HepG2 (cell line): ENCODE data around the gene RETREG2. TPM values are rescaled to one million over a fixed set of nuclear protein-coding genes. Genes with fewer than 3 reads are reported as not detected.

Source experiments
- AKAP8 ChIP-seq: sonication (generic); formaldehyde crosslinking; IDR thresholded peaks from 2 replicates; pipeline ENCODE4 v1.5.1; 2020; ENCODE audit warnings: mild to moderate bottlenecking, missing genetic modification reagents
- CENPX ChIP-seq: sonication (generic); formaldehyde crosslinking; IDR thresholded peaks from 2 replicates; pipeline ENCODE4 v1.9.0; 2021; ENCODE audit warnings: mild to moderate bottlenecking, missing genetic modification reagents, moderate library complexity
- EEA1 ChIP-seq: sonication (generic); formaldehyde crosslinking; IDR thresholded peaks from 2 replicates; pipeline ENCODE4 v1.5.1; 2020; ENCODE audit warnings: mild to moderate bottlenecking, missing genetic modification reagents, borderline replicate concordance
- HDAC1 ChIP-seq: sonication (generic); formaldehyde crosslinking; IDR thresholded peaks from 2 replicates; pipeline ENCODE4 v1.5.1; 2020; ENCODE audit warnings: mild to moderate bottlenecking, missing genetic modification reagents
- KLF6 ChIP-seq: IDR thresholded peaks from 2 replicates; pipeline ENCODE4 v1.8.0; 2016; ENCODE audit warnings: missing biosample characterization, missing genetic modification reagents
- NKX3-1 ChIP-seq: sonication (generic); formaldehyde crosslinking; IDR thresholded peaks from 2 replicates; pipeline ENCODE4 v1.5.0; 2020; ENCODE audit warnings: missing genetic modification reagents
- TBX2 ChIP-seq: sonication (generic); formaldehyde crosslinking; IDR thresholded peaks from 2 replicates; pipeline ENCODE4 v1.5.0; 2020; ENCODE audit warnings: missing genetic modification reagents, mild to moderate bottlenecking, borderline replicate concordance
- ZBTB7A ChIP-seq: sonication (generic); formaldehyde crosslinking; IDR thresholded peaks from 2 replicates; pipeline ENCODE4 v1.8.0; 2022; ENCODE audit warnings: mild to moderate bottlenecking, missing genetic modification reagents
- ZNF431 ChIP-seq: sonication (generic); formaldehyde crosslinking; IDR thresholded peaks from 2 replicates; pipeline ENCODE4 v1.9.0; 2022; ENCODE audit warnings: missing genetic modification reagents, low read depth, mild to moderate bottlenecking, borderline replicate concordance
- ZNF616 ChIP-seq: sonication (generic); formaldehyde crosslinking; IDR thresholded peaks from 2 replicates; pipeline ENCODE4 v1.5.0; 2020; ENCODE audit warnings: low read depth, mild to moderate bottlenecking, missing genetic modification reagents
- ZNF772 ChIP-seq: sonication (generic); formaldehyde crosslinking; IDR thresholded peaks from 2 replicates; pipeline ENCODE4 v1.5.0; 2020; ENCODE audit warnings: mild to moderate bottlenecking, missing genetic modification reagents
- polyA plus RNA-seq, 8 experiments: library from polyadenylated mRNA; depleted of rRNA in 3 of 8; stranded (reverse) in 7 of 8; unstranded in 1 of 8; fragments of >200 nt; fragmentation: Illumina TruSeq in 4 of 8; extraction: Trizol in 4 of 8; gene quantifications; 2 replicates each; pipeline versions ENCODE4 v1.2.1 to v1.2.3, GENCODE V29; 2011 to 2016; ENCODE audit warnings: low read depth in 4 of 8, missing spikeins in 1 of 8, mixed read lengths in 1 of 8; ENCODE audit not compliant: insufficient read depth in 1 of 8
- total RNA-seq, 5 experiments: library from RNA; depleted of rRNA; stranded (reverse); fragments of >200 nt; fragmentation: Illumina TruSeq; extraction: Trizol; gene quantifications; 2 replicates each; pipeline ENCODE4 v1.2.3, GENCODE V29; 2016; ENCODE audit warnings: low read depth in 1 of 5
- TF ChIP-seq, protein P1 (sequence below): sonication (generic); formaldehyde crosslinking; IDR thresholded peaks from 2 replicates; pipeline ENCODE4 v1.4.0; 2020; ENCODE audit warnings: missing genetic modification reagents, borderline replicate concordance

Gene RETREG2
- total and polyA plus RNA-seq, 2 of the 13 experiments (the other 11 are each of a cell fraction or from before 2014, with no cell fraction given), result 86.0 to 134 TPM

DNA sequence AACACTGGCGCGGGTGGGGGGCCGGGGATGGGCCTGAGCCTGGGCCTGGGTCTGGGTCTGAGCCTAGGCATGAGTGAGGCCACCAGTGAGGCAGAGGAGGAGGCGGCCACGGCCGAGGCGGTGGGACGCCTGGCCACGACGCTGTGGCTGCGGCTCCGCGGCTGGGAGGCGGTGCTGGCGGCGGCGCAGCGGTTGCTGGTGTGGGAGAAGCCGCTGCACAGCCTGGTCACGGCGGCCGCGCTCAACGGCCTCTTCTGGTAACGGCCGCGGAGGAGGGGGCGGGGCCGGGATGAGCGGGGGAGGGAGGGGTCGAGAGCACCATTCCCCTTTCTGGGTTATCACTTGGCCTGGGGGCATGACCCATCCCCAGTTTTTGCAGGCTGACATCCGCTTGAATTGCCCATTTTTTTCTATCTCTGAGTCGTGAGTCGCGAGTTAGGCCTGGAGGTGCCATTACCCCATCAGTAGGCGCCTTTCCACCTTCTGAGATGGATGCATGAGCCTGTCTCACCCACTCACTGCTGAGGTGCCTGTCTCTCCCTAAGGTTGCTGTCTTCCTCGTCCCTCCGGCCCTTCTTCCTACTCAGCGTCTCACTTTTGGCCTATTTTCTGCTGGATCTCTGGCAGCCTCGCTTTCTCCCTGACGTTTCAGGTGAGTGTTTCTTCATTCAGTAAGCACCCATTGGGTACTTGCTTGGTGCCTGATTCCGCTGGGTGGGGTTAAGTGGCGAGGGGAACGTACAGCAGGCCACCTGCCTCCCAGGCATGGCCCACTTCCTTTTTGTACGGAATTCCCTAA is 501 bp downstream of the RETREG2 start (continued):
- TF ChIP-seq, protein P1, sequence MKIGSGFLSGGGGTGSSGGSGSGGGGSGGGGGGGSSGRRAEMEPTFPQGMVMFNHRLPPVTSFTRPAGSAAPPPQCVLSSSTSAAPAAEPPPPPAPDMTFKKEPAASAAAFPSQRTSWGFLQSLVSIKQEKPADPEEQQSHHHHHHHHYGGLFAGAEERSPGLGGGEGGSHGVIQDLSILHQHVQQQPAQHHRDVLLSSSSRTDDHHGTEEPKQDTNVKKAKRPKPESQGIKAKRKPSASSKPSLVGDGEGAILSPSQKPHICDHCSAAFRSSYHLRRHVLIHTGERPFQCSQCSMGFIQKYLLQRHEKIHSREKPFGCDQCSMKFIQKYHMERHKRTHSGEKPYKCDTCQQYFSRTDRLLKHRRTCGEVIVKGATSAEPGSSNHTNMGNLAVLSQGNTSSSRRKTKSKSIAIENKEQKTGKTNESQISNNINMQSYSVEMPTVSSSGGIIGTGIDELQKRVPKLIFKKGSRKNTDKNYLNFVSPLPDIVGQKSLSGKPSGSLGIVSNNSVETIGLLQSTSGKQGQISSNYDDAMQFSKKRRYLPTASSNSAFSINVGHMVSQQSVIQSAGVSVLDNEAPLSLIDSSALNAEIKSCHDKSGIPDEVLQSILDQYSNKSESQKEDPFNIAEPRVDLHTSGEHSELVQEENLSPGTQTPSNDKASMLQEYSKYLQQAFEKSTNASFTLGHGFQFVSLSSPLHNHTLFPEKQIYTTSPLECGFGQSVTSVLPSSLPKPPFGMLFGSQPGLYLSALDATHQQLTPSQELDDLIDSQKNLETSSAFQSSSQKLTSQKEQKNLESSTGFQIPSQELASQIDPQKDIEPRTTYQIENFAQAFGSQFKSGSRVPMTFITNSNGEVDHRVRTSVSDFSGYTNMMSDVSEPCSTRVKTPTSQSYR (CRISPR knock-in tag), result 0 out of 2 replicates have a peak, but pooled peaks have one; percentile 5
- peak; percentile 28; the same call in 1 of the 2 replicates for TF ChIP-seq TBX2 (CRISPR knock-in tag)
- peak; percentile 13; the same call in 1 of the 2 replicates for TF ChIP-seq AKAP8 (CRISPR knock-in tag)
- TF ChIP-seq EEA1 (CRISPR knock-in tag), result 0 out of 2 replicates have a peak, but pooled peaks have one; percentile 44
- no peak for TF ChIP-seq CENPX (CRISPR knock-in tag)
- TF ChIP-seq ZNF616 (CRISPR knock-in tag), result peak; percentile 15; the same call in 1 of the 2 replicates
- peak; percentile 2; the same call in 1 of the 2 replicates for TF ChIP-seq HDAC1 (CRISPR knock-in tag)
- 0 out of 2 replicates have a peak, but pooled peaks have one; percentile 25 for TF ChIP-seq ZBTB7A (CRISPR knock-in tag)
- no peak for TF ChIP-seq KLF6
- TF ChIP-seq NKX3-1 (CRISPR knock-in tag), result no peak
- 0 out of 2 replicates have a peak, but pooled peaks have one; percentile 34 for TF ChIP-seq ZNF431 (CRISPR knock-in tag)
- TF ChIP-seq ZNF772 (CRISPR knock-in tag), result peak; percentile 10; the same call in 1 of the 2 replicates
